ENCODE data around the gene HDAC4.

DNA sequence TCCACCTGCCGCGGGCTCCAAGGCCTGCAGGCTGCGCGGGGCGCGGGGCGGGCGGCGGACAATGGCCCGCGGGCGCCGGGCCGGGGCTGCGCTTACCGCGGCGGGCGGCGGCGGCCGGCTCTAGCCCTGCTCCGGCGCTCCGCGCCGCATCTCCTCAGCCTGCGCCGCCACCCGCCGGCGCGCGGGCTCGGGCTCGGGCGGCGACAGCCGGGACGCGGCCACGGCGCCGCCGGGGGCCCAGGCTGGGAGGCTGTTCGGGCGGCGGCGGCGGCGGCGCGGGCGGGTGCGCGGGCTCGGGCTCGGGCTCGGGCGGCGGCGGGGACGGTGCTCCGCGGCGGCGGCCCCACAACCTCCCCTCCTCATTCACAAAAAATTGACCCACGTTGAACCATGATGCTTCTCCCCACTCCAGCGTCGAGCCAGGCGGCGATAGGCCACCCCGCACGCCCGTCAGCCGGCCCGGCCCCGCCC, at the start of gene HDAC4:
- TF ChIP-seq, protein P1, sequence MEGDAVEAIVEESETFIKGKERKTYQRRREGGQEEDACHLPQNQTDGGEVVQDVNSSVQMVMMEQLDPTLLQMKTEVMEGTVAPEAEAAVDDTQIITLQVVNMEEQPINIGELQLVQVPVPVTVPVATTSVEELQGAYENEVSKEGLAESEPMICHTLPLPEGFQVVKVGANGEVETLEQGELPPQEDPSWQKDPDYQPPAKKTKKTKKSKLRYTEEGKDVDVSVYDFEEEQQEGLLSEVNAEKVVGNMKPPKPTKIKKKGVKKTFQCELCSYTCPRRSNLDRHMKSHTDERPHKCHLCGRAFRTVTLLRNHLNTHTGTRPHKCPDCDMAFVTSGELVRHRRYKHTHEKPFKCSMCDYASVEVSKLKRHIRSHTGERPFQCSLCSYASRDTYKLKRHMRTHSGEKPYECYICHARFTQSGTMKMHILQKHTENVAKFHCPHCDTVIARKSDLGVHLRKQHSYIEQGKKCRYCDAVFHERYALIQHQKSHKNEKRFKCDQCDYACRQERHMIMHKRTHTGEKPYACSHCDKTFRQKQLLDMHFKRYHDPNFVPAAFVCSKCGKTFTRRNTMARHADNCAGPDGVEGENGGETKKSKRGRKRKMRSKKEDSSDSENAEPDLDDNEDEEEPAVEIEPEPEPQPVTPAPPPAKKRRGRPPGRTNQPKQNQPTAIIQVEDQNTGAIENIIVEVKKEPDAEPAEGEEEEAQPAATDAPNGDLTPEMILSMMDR (IDR thresholded peaks at IDR 0.05) = no peak
- no peak for TF ChIP-seq ZFX (IDR thresholded peaks at IDR 0.05; ENCODE audit: borderline replicate concordance)

All from 22Rv1 (cell line).